Stomach (tissue), 4 donors: ENCODE data around the gene ATG5.

Experiments
- CTCF ChIP-seq, 7 experiments: fragments of 450-650 bp in 4 of 7; fragments of 200-600 bp in 3 of 7; sonication (generic) in 3 of 7; IDR thresholded peaks; one replicate each; pipeline ENCODE4 v1.5.1; 2016 to 2019; ENCODE audit warnings: antibody characterized with exemption in 7 of 7, control low read depth in 2 of 7, mild to moderate bottlenecking in 1 of 7
- POLR2AphosphoS5 ChIP-seq, 3 donors: sonication (generic); formaldehyde crosslinking; IDR thresholded peaks; one replicate each; pipeline ENCODE4 v1.6.1; 2016; ENCODE audit warnings: antibody characterized with exemption in 3 of 3

GRCh38 chr6:106135911-106136571 is 189.5 kb downstream of the ATG5 start:
- TF ChIP-seq CTCF (IDR thresholded peaks at IDR 0.05) = no peak
- no peak for TF ChIP-seq POLR2AphosphoS5 (IDR thresholded peaks at IDR 0.05)
